GM12878 (cell line): Measurements from ENCODE around the gene NAV2. TPM values are rescaled to one million over a fixed set of nuclear protein-coding genes. Genes with fewer than 3 reads are reported as not detected.

Experiments used
- ATAC-seq: fragments of 200-7000 bp; cut with Tn5 transposase; 3 replicates; pipeline ENCODE4 v1.9.1; 2020; ENCODE audit warnings: mild to moderate bottlenecking, moderate library complexity
- BruUV-seq: library from RNA; stranded (reverse); fragments of 400-500 nt; replicated peaks from 2 replicates; lab custom pipeline; 2021; lab: Mats Ljungman, UMichigan
- CTCF ChIA-PET: fragments of 300-600 bp; sonication (Branson Sonifier 250); formaldehyde crosslinking; extraction: SDS; loops from one replicate; lab custom pipeline; 2021; ENCODE audit warnings: inconsistent platforms; lab: Yijun Ruan, JAX
- POLR2A ChIA-PET: fragments of 350-600 bp; formaldehyde crosslinking; extraction: SDS; loops from one replicate; lab custom pipeline; 2021; ENCODE audit warnings: inconsistent platforms; lab: Charles Lee
- RAD21 ChIA-PET: fragments of 300-600 bp; sonication (Branson Sonifier 250); formaldehyde crosslinking; loops from one replicate; lab custom pipeline; 2023; ENCODE audit warnings: antibody characterized with exemption; ENCODE audit not compliant: unreplicated experiment; lab: Charles Lee
- SMC1A ChIA-PET: fragments of 300-600 bp; sonication (Branson Sonifier 250); formaldehyde crosslinking; loops from one replicate; lab custom pipeline; 2023; ENCODE audit not compliant: unreplicated experiment, uncharacterized antibody; lab: Charles Lee
- DNase-seq: peaks from one replicate; pipeline ENCODE4 v3.0.0-alpha.2; 2011; ENCODE audit warnings: low read depth, low spot score
- FAIRE-seq: peaks from 3 replicates; lab custom pipeline; 2011; peaks lifted over from hg19 to GRCh38; lab: Jason Lieb, UNC
- H2AFZ ChIP-seq: 2 replicates; pipeline ENCODE4 v1.6.0; 2011; ENCODE audit warnings: low read depth, low read length, control low read depth; ENCODE audit not compliant: control insufficient read depth
- H3K27ac ChIP-seq: 2 replicates; pipeline ENCODE4 v1.5.1; 2011; ENCODE audit warnings: control low read depth; ENCODE audit not compliant: control insufficient read depth, insufficient read depth
- H3K27me3 ChIP-seq, 2 experiments: replicated peaks in 1 of 2; 2 replicates each; pipeline versions ENCODE4 v1.6.0 to v1.6.1; 2011; ENCODE audit warnings: low read length in 1 of 2; ENCODE audit not compliant: control insufficient read depth in 2 of 2, insufficient read depth in 2 of 2
- H3K36me3 ChIP-seq, 2 experiments: 2 replicates each; pipeline ENCODE4 v1.5.1; 2011; ENCODE audit warnings: low read length in 1 of 2; ENCODE audit not compliant: control insufficient read depth in 2 of 2, insufficient read depth in 2 of 2
- H3K4me1 ChIP-seq: 2 replicates; pipeline ENCODE4 v1.6.1; 2011; ENCODE audit warnings: mild to moderate bottlenecking, low read length, moderate library complexity, mixed read lengths; ENCODE audit not compliant: control insufficient read depth, insufficient read depth
- H3K4me2 ChIP-seq: 2 replicates; pipeline ENCODE4 v1.6.0; 2011; ENCODE audit warnings: control low read depth; ENCODE audit not compliant: control insufficient read depth, insufficient read depth
- H3K4me3 ChIP-seq: fragments of 200-600 bp; sonication (generic); 2 replicates; pipeline ENCODE4 v1.5.1; 2016
- H3K79me2 ChIP-seq: 2 replicates; pipeline ENCODE4 v1.6.0; 2011; ENCODE audit warnings: low read length; ENCODE audit not compliant: control insufficient read depth, insufficient read depth
- H3K9ac ChIP-seq: 2 replicates; pipeline ENCODE4 v1.8.0; 2011; ENCODE audit warnings: low read length, control low read depth, mixed read lengths; ENCODE audit not compliant: control insufficient read depth, insufficient read depth
- H3K9me3 ChIP-seq: replicated peaks from 3 replicates; pipeline ENCODE4 v1.5.1; 2011; ENCODE audit warnings: mild to moderate bottlenecking, low read length; ENCODE audit not compliant: control insufficient read depth, insufficient read depth
- H4K20me1 ChIP-seq: 2 replicates; pipeline ENCODE4 v1.6.0; 2011; ENCODE audit not compliant: control insufficient read depth, insufficient read depth
- CBX3 ChIP-seq: fragments of 200-600 bp; sonication (generic); IDR thresholded peaks from 2 replicates; pipeline ENCODE4 v1.6.1; 2016; ENCODE audit warnings: low read depth, borderline replicate concordance
- CEBPZ ChIP-seq: fragments of 150-350 bp; IDR thresholded peaks from 2 replicates; pipeline ENCODE4 v1.6.1; 2016; ENCODE audit warnings: low read depth, low read length
- CREM ChIP-seq: IDR thresholded peaks from 2 replicates; pipeline ENCODE4 v1.6.1; 2014; ENCODE audit warnings: antibody characterized with exemption, low read depth
- EZH2 ChIP-seq: IDR thresholded peaks from 2 replicates; pipeline ENCODE4 v1.6.1; 2012; ENCODE audit warnings: low read depth, mild to moderate bottlenecking, control low read depth, inconsistent platforms, low read length, borderline replicate concordance; ENCODE audit not compliant: control insufficient read depth
- GATAD2B ChIP-seq: fragments of 450-650 bp; conservative IDR thresholded peaks from 2 replicates; pipeline ENCODE4 v1.6.1; 2017; ENCODE audit warnings: low read depth, mild to moderate bottlenecking, moderate library complexity
- HSF1 ChIP-seq: fragments of 150-350 bp; IDR thresholded peaks from 2 replicates; pipeline ENCODE4 v1.6.1; 2014; ENCODE audit warnings: mild to moderate bottlenecking, low read depth, low read length
- IRF5 ChIP-seq: fragments of 450-650 bp; IDR thresholded peaks from 2 replicates; pipeline ENCODE4 v1.6.1; 2017; ENCODE audit warnings: borderline replicate concordance
- NKRF ChIP-seq: fragments of 450-650 bp; conservative IDR thresholded peaks from 2 replicates; pipeline ENCODE4 v1.6.1; 2017; ENCODE audit warnings: mild to moderate bottlenecking, moderate library complexity
- NR2C1 ChIP-seq: fragments of 450-650 bp; IDR thresholded peaks from 2 replicates; pipeline ENCODE4 v1.6.1; 2017; ENCODE audit warnings: antibody characterized with exemption, mild to moderate bottlenecking, moderate library complexity
- RAD51 ChIP-seq: fragments of 450-650 bp; IDR thresholded peaks from 2 replicates; pipeline ENCODE4 v1.6.1; 2016; ENCODE audit warnings: moderate library complexity, mild to moderate bottlenecking, inconsistent platforms
- SRF ChIP-seq, 2 experiments: IDR thresholded peaks; 2 replicates each; pipeline ENCODE4 v1.6.1; 2011; ENCODE audit warnings: low read depth in 2 of 2, low read length in 2 of 2, mild to moderate bottlenecking in 1 of 2, moderate library complexity in 1 of 2
- STAT3 ChIP-seq: IDR thresholded peaks from 2 replicates; pipeline ENCODE4 v1.6.1; 2011; ENCODE audit warnings: low read depth, low read length, improper control_type of control experiment
- WGBS: methylation state at CpG from one replicate; pipeline ENCODE4 v1.1.6; 2016; ENCODE audit warnings: low lambda C conversion rate; ENCODE audit not compliant: insufficient replicate concordance, insufficient coverage; ENCODE audit errors: missing lambda C conversion rate; 5-methylcytosine and 5-hydroxymethylcytosine counted together
- in situ Hi-C: fragments of 300-500 bp; cut with MboI; formaldehyde crosslinking; loops from 9 replicates; pipeline ENCODE4 v1.14.3; 2018; ENCODE audit warnings: mixed read lengths
- intact Hi-C: fragments of 100-400 bp; cut with micrococcal nuclease; formaldehyde crosslinking; loops from one replicate; pipeline ENCODE4 v1.14.2; 2022; ENCODE audit not compliant: unreplicated experiment
- polyA plus RNA-seq, 11 experiments: library from polyadenylated mRNA; depleted of rRNA in 4 of 11; unstranded in 6 of 11; stranded (reverse) in 5 of 11; fragments of >200 nt; fragmentation: Nextera tagmentation in 4 of 11; fragmentation: Illumina TruSeq in 1 of 11; extraction: Ambion mirVana in 4 of 11; extraction: Trizol in 1 of 11; gene quantifications; 1 replicate in 1 of 11; 2 replicates in 10 of 11; pipeline versions ENCODE4 v1.2.1 to v1.2.3, GENCODE V29; 2011 to 2016; ENCODE audit warnings: inconsistent platforms in 2 of 11, missing spikeins in 2 of 11, low read depth in 1 of 11
- total RNA-seq, 4 experiments: library from RNA; depleted of rRNA in 3 of 4; stranded (reverse); fragments of >200 nt in 3 of 4; fragmentation: Illumina TruSeq in 1 of 4; extraction: Trizol in 1 of 4; gene quantifications; 2 replicates each; pipeline versions ENCODE4 v1.2.1 to v1.2.3, GENCODE V29; 2013 to 2021

The NAV2 gene
- total and polyA plus RNA-seq, 10 of the 15 experiments (the other 5 are each of a cell fraction or from before 2014, with no cell fraction given), result 0.35 to 6.1 (median 1.1) TPM

- TF ChIP-seq RAD51, result no peak
- no peak for TF ChIP-seq NKRF
- TF ChIP-seq NR2C1, result no peak
- TF ChIP-seq IRF5, result no peak
- no peak for TF ChIP-seq STAT3
- no peak for TF ChIP-seq SRF (IDR thresholded peaks at IDR 0.05; ENCODE audit: low read depth in 2 of 2, low read length in 2 of 2)
These were observed 62.4 kb downstream of the NAV2 start (continued) for GRCh38 chr11:19774817-19775580.

- FAIRE-seq (no peak), DNase-seq (no peak), ATAC-seq (no peak)
- no peaks in the 10 kb centered on the region for H4K20me1 ChIP-seq
- H3K4me2 ChIP-seq, result no peak overlapping the region
- in situ Hi-C loops, result no loop called here
- H2AFZ ChIP-seq, result no peak overlapping the region
- H3K4me3 ChIP-seq, result no peak overlapping the region
- H3K27me3 ChIP-seq, result no peaks in the 10 kb centered on the region
- no TSS peak for BruUV-seq
- RAD21 ChIA-PET, result interaction anchor here (1.1 to 1.3 kb wide), 2 partner anchors 19 to 131 kb away, joined by 3 read pairs; no protein-coding TSS in a partner anchor
- H3K4me1 ChIP-seq, result peaks cover 8% of the 10 kb centered on the region
- H3K9me3 ChIP-seq, result no peaks in the 10 kb centered on the region; the same call in 2 of the 3 replicates
- H3K79me2 ChIP-seq, result no peaks in the 10 kb centered on the region; the same call in 1 of the 2 replicates
- intact Hi-C loops, result no loop called here
- POLR2A ChIA-PET, result interaction anchor here (1.4 kb wide), 1 partner anchor 26 kb away, joined by 4 read pairs; no protein-coding TSS in a partner anchor
- no peaks in the 10 kb centered on the region for H3K36me3 ChIP-seq
- WGBS, result 67% methylated on average over 4 of the region's 4 CpGs
- H3K9ac ChIP-seq, result no peak overlapping the region
- CTCF ChIA-PET, result interaction anchor here (1.0 to 1.1 kb wide), 2 partner anchors 32 to 41 kb away, joined by 3 read pairs; no protein-coding TSS in a partner anchor
- SMC1A ChIA-PET, result interaction anchor here (1.3 to 3.1 kb wide), 5 partner anchors 8 to 26 kb away, joined by 3 to 9 read pairs (median 5); no protein-coding TSS in a partner anchor
- H3K27ac ChIP-seq, result no peak overlapping the region
- TF ChIP-seq HSF1, result no peak
- no peak for TF ChIP-seq GATAD2B
- no peak for TF ChIP-seq CBX3
- no peak for TF ChIP-seq EZH2
- TF ChIP-seq CREM, result no peak
- TF ChIP-seq CEBPZ, result no peak
These were observed 63.0 kb downstream of the NAV2 start for GRCh38 chr11:19775622-19776021.
